HEK293T (cell line): Measurements from ENCODE around the gene EIF4G1.

Experiments
- BHLHE40 ChIP-seq: fragments of 450-650 bp; IDR thresholded peaks from 2 replicates; pipeline ENCODE4 v1.6.1; 2016; ENCODE audit warnings: mild to moderate bottlenecking, moderate library complexity, borderline replicate concordance
- ELF4 ChIP-seq: fragments of 450-650 bp; IDR thresholded peaks from 2 replicates; pipeline ENCODE4 v1.6.1; 2017; ENCODE audit warnings: antibody characterized with exemption
- FOXA1 ChIP-seq: fragments of 450-650 bp; IDR thresholded peaks from 2 replicates; pipeline ENCODE4 v1.6.1; 2016; ENCODE audit warnings: mild to moderate bottlenecking
- HDGF ChIP-seq: fragments of 450-650 bp; IDR thresholded peaks from 2 replicates; pipeline ENCODE4 v1.6.1; 2017; ENCODE audit warnings: antibody characterized with exemption, borderline replicate concordance
- L3MBTL2 ChIP-seq: fragments of 450-650 bp; conservative IDR thresholded peaks from 2 replicates; pipeline ENCODE4 v1.6.1; 2016; ENCODE audit warnings: mild to moderate bottlenecking
- SP1 ChIP-seq: fragments of 450-650 bp; IDR thresholded peaks from 2 replicates; pipeline ENCODE4 v1.6.1; 2017
- SUZ12 ChIP-seq: fragments of 450-650 bp; IDR thresholded peaks from 2 replicates; pipeline ENCODE4 v1.6.1; 2016; ENCODE audit warnings: mild to moderate bottlenecking
- ZNF384 ChIP-seq: fragments of 450-650 bp; IDR thresholded peaks from 2 replicates; pipeline ENCODE4 v1.6.1; 2016

DNA sequence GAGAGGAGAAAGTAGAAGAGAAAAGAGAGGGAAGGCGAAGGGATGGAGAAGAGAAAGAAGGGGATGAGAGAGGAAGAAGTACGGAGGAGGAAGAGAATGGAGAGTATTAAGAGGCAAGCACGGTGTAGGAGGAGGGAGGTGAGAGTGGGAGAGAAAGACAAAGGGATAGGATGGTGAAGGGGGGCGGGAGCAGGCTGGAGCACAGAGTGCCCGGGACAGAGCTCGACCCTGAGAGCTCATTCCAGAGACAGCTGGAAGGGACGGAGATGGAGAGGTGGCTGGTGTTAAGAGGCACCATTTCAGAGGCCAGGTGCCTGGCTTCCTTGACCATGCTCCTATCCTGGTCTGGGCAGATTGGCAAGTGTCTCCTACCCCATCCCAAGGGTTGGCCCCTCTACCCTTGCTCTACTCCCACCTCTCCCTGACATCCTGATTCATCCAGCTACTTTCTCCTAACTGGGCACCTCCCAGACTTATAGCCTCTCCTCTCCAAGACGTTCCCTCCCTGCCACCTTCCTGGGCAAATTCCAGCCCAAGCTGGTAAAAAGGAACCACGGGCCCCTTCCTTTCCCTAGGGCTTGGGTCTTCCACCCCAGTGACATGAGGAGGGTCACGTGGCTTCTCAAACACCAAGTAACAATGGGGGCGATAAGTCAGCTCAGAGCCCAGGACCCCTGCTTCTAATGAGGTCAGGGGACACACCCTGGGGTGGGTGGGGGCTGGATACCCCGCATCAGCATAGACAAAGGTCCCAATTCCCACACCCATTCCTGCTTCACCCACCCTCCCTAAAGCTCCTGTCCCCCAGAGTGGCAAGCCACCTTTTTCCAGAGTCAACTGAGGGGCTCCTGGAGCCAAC is 45.9 kb downstream of the EIF4G1 start:
- TF ChIP-seq ZNF384: no peak
- TF ChIP-seq HDGF: no peak
- no peak for TF ChIP-seq BHLHE40
- TF ChIP-seq FOXA1: no peak
- TF ChIP-seq SUZ12: no peak
- TF ChIP-seq ELF4: no peak
- no peak for TF ChIP-seq L3MBTL2
- TF ChIP-seq SP1: no peak
